HepG2 (cell line): ENCODE results near the gene APBA3.

Source experiments
- NFE2L2 ChIP-seq: fragments of 150-350 bp; IDR thresholded peaks from 2 replicates; pipeline ENCODE4 v1.6.1; 2014; ENCODE audit warnings: low read length
- POLR2AphosphoS2 ChIP-seq: IDR thresholded peaks from 2 replicates; pipeline ENCODE4 v1.6.1; 2011; ENCODE audit warnings: low read depth, low read length, improper control_type of control experiment
- POLR2AphosphoS5 ChIP-seq: IDR thresholded peaks from 2 replicates; pipeline ENCODE4 v1.6.1; 2012; ENCODE audit warnings: low read depth, low read length
- SIN3A ChIP-seq: IDR thresholded peaks from 2 replicates; pipeline ENCODE4 v1.6.1; 2011; ENCODE audit warnings: low read depth, mild to moderate bottlenecking, control low read depth, low read length, borderline replicate concordance
- TCF7L2 ChIP-seq: IDR thresholded peaks from 2 replicates; pipeline ENCODE4 v1.6.1; 2011; ENCODE audit warnings: mild to moderate bottlenecking, low read depth, low read length, moderate library complexity
- TGIF2 ChIP-seq: IDR thresholded peaks from 2 replicates; pipeline ENCODE4 v1.6.1; 2016; ENCODE audit warnings: control low read depth, missing compliant biosample characterization
- TF ChIP-seq, protein P1 (sequence below): sonication (generic); formaldehyde crosslinking; IDR thresholded peaks from 2 replicates; pipeline ENCODE4 v1.5.0; 2020; ENCODE audit warnings: mild to moderate bottlenecking, missing genetic modification reagents, moderate library complexity
- TF ChIP-seq, protein P2 (sequence below): sonication (generic); formaldehyde crosslinking; IDR thresholded peaks from 2 replicates; pipeline ENCODE4 v1.4.0; 2020; ENCODE audit warnings: missing genetic modification reagents

DNA sequence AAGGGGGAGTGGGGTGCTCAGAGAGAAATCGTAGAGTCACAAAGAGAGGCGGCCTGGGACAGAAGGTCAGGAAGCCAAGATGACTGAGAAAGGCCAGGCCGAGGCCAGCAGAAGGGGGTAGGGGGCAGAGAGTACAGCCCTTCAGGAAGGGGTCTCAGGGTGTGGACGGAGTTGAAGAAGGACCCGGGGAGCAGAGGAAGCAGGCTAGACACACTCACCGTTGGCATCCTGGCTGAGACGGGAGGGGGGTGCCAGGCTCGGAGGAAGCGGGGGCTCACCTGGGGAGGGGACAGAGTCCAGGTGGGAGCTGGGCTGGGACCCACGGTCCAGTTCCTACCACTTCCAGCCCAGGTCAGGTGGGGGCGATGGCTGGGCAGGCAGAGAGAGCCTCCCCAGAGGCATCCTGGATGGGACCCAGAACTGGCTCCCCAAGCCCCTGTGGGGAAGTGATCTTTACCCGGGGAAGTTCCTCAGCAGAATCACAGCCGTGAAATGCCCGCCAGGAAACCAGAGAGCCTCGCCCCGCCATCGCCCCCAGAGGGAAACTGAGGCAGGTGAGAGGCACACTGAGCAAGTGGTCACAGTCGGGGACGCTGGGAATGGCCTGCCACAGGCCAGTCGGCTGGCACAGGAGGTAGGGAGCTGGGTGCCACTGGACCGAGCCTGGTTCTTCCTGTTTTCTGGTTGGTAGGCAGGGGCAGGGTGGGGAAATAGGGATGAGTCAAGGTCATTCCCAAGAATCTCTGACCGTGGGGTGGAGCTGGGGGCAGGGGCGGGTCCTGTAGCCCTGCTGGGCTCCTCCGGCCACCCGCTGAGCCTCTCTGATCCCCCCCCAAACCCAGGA lies 23.3 kb upstream of the APBA3 start:
- TF ChIP-seq SIN3A = no peak
- no peak for TF ChIP-seq TCF7L2
- no peak for TF ChIP-seq POLR2AphosphoS5
- TF ChIP-seq TGIF2 (CRISPR knock-in tag) = no peak
- TF ChIP-seq NFE2L2 = no peak
- TF ChIP-seq, protein P1, sequence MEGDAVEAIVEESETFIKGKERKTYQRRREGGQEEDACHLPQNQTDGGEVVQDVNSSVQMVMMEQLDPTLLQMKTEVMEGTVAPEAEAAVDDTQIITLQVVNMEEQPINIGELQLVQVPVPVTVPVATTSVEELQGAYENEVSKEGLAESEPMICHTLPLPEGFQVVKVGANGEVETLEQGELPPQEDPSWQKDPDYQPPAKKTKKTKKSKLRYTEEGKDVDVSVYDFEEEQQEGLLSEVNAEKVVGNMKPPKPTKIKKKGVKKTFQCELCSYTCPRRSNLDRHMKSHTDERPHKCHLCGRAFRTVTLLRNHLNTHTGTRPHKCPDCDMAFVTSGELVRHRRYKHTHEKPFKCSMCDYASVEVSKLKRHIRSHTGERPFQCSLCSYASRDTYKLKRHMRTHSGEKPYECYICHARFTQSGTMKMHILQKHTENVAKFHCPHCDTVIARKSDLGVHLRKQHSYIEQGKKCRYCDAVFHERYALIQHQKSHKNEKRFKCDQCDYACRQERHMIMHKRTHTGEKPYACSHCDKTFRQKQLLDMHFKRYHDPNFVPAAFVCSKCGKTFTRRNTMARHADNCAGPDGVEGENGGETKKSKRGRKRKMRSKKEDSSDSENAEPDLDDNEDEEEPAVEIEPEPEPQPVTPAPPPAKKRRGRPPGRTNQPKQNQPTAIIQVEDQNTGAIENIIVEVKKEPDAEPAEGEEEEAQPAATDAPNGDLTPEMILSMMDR = no peak
- no peak for TF ChIP-seq POLR2AphosphoS2
- TF ChIP-seq, protein P2, sequence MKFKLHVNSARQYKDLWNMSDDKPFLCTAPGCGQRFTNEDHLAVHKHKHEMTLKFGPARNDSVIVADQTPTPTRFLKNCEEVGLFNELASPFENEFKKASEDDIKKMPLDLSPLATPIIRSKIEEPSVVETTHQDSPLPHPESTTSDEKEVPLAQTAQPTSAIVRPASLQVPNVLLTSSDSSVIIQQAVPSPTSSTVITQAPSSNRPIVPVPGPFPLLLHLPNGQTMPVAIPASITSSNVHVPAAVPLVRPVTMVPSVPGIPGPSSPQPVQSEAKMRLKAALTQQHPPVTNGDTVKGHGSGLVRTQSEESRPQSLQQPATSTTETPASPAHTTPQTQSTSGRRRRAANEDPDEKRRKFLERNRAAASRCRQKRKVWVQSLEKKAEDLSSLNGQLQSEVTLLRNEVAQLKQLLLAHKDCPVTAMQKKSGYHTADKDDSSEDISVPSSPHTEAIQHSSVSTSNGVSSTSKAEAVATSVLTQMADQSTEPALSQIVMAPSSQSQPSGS (CRISPR knock-in tag) = no peak
